GM12878 (cell line): Measurements from ENCODE around the gene MAN2B2. TPM values are rescaled to one million over a fixed set of nuclear protein-coding genes. Genes with fewer than 3 reads are reported as not detected.

Experiments
- ATAC-seq: fragments of 200-7000 bp; cut with Tn5 transposase; 3 replicates; pipeline ENCODE4 v1.9.1; 2020; ENCODE audit warnings: mild to moderate bottlenecking, moderate library complexity
- BruUV-seq: library from RNA; stranded (reverse); fragments of 400-500 nt; replicated peaks from 2 replicates; lab custom pipeline; 2021; lab: Mats Ljungman, UMichigan
- CTCF ChIA-PET: fragments of 300-600 bp; sonication (Branson Sonifier 250); formaldehyde crosslinking; extraction: SDS; loops from one replicate; lab custom pipeline; 2021; ENCODE audit warnings: inconsistent platforms; lab: Yijun Ruan, JAX
- POLR2A ChIA-PET: fragments of 350-600 bp; formaldehyde crosslinking; extraction: SDS; loops from one replicate; lab custom pipeline; 2021; ENCODE audit warnings: inconsistent platforms; lab: Charles Lee
- RAD21 ChIA-PET: fragments of 300-600 bp; sonication (Branson Sonifier 250); formaldehyde crosslinking; loops from one replicate; lab custom pipeline; 2023; ENCODE audit warnings: antibody characterized with exemption; ENCODE audit not compliant: unreplicated experiment; lab: Charles Lee
- SMC1A ChIA-PET: fragments of 300-600 bp; sonication (Branson Sonifier 250); formaldehyde crosslinking; loops from one replicate; lab custom pipeline; 2023; ENCODE audit not compliant: unreplicated experiment, uncharacterized antibody; lab: Charles Lee
- DNase-seq: peaks from one replicate; pipeline ENCODE4 v3.0.0-alpha.2; 2011; ENCODE audit warnings: low read depth, low spot score
- FAIRE-seq: peaks from 3 replicates; lab custom pipeline; 2011; peaks lifted over from hg19 to GRCh38; lab: Jason Lieb, UNC
- H2AFZ ChIP-seq: 2 replicates; pipeline ENCODE4 v1.6.0; 2011; ENCODE audit warnings: low read depth, low read length, control low read depth; ENCODE audit not compliant: control insufficient read depth
- H3K27ac ChIP-seq: 2 replicates; pipeline ENCODE4 v1.5.1; 2011; ENCODE audit warnings: control low read depth; ENCODE audit not compliant: control insufficient read depth, insufficient read depth
- H3K27me3 ChIP-seq, 2 experiments: replicated peaks in 1 of 2; 2 replicates each; pipeline versions ENCODE4 v1.6.0 to v1.6.1; 2011; ENCODE audit warnings: low read length in 1 of 2; ENCODE audit not compliant: control insufficient read depth in 2 of 2, insufficient read depth in 2 of 2
- H3K36me3 ChIP-seq, 2 experiments: 2 replicates each; pipeline ENCODE4 v1.5.1; 2011; ENCODE audit warnings: low read length in 1 of 2; ENCODE audit not compliant: control insufficient read depth in 2 of 2, insufficient read depth in 2 of 2
- H3K4me1 ChIP-seq: 2 replicates; pipeline ENCODE4 v1.6.1; 2011; ENCODE audit warnings: mild to moderate bottlenecking, low read length, moderate library complexity, mixed read lengths; ENCODE audit not compliant: control insufficient read depth, insufficient read depth
- H3K4me2 ChIP-seq: 2 replicates; pipeline ENCODE4 v1.6.0; 2011; ENCODE audit warnings: control low read depth; ENCODE audit not compliant: control insufficient read depth, insufficient read depth
- H3K4me3 ChIP-seq: fragments of 200-600 bp; sonication (generic); 2 replicates; pipeline ENCODE4 v1.5.1; 2016
- H3K79me2 ChIP-seq: 2 replicates; pipeline ENCODE4 v1.6.0; 2011; ENCODE audit warnings: low read length; ENCODE audit not compliant: control insufficient read depth, insufficient read depth
- H3K9ac ChIP-seq: 2 replicates; pipeline ENCODE4 v1.8.0; 2011; ENCODE audit warnings: low read length, control low read depth, mixed read lengths; ENCODE audit not compliant: control insufficient read depth, insufficient read depth
- H3K9me3 ChIP-seq: replicated peaks from 3 replicates; pipeline ENCODE4 v1.5.1; 2011; ENCODE audit warnings: mild to moderate bottlenecking, low read length; ENCODE audit not compliant: control insufficient read depth, insufficient read depth
- H4K20me1 ChIP-seq: 2 replicates; pipeline ENCODE4 v1.6.0; 2011; ENCODE audit not compliant: control insufficient read depth, insufficient read depth
- ASH2L ChIP-seq: fragments of 300-600, 200-600 bp; sonication (generic); IDR thresholded peaks from 2 replicates; pipeline ENCODE4 v1.6.1; 2017; ENCODE audit warnings: low read depth, mild to moderate bottlenecking, borderline replicate concordance
- CBFB ChIP-seq: IDR thresholded peaks from 2 replicates; pipeline ENCODE4 v1.6.1; 2016; ENCODE audit warnings: antibody characterized with exemption, low read depth
- CREM ChIP-seq: IDR thresholded peaks from 2 replicates; pipeline ENCODE4 v1.6.1; 2014; ENCODE audit warnings: antibody characterized with exemption, low read depth
- EED ChIP-seq: sonication (generic); IDR thresholded peaks from 2 replicates; pipeline ENCODE4 v1.6.1; 2016; ENCODE audit warnings: antibody characterized with exemption, low read depth
- JUND ChIP-seq: IDR thresholded peaks from 2 replicates; pipeline ENCODE4 v1.6.1; 2012; ENCODE audit warnings: low read depth, mild to moderate bottlenecking, low read length, improper control_type of control experiment, moderate library complexity
- NR2C1 ChIP-seq: fragments of 450-650 bp; IDR thresholded peaks from 2 replicates; pipeline ENCODE4 v1.6.1; 2017; ENCODE audit warnings: antibody characterized with exemption, mild to moderate bottlenecking, moderate library complexity
- NR2C2 ChIP-seq: IDR thresholded peaks from 2 replicates; pipeline ENCODE4 v1.6.1; 2011; ENCODE audit warnings: borderline replicate concordance, low read depth; ENCODE audit not compliant: control insufficient read depth, insufficient read length
- PRDM15 ChIP-seq: fragments of 450-650 bp; formaldehyde crosslinking; IDR thresholded peaks from 2 replicates; pipeline ENCODE4 v1.4.0; 2020; ENCODE audit warnings: mild to moderate bottlenecking, moderate library complexity
- SPI1 ChIP-seq: IDR thresholded peaks from 2 replicates; pipeline ENCODE4 v1.6.1; 2011; ENCODE audit warnings: low read depth, mild to moderate bottlenecking, low read length, moderate library complexity, borderline replicate concordance; ENCODE audit not compliant: insufficient read depth
- SRF ChIP-seq, 2 experiments: IDR thresholded peaks; 2 replicates each; pipeline ENCODE4 v1.6.1; 2011; ENCODE audit warnings: low read depth in 2 of 2, low read length in 2 of 2, mild to moderate bottlenecking in 1 of 2, moderate library complexity in 1 of 2
- USF1 ChIP-seq: IDR thresholded peaks from 2 replicates; pipeline ENCODE4 v1.6.1; 2011; ENCODE audit warnings: borderline replicate concordance, low read depth, mild to moderate bottlenecking, moderate library complexity, mixed read lengths, low read length; ENCODE audit not compliant: insufficient read depth; ENCODE audit errors: extremely low read length
- WGBS: methylation state at CpG from one replicate; pipeline ENCODE4 v1.1.6; 2016; ENCODE audit warnings: low lambda C conversion rate; ENCODE audit not compliant: insufficient replicate concordance, insufficient coverage; ENCODE audit errors: missing lambda C conversion rate; 5-methylcytosine and 5-hydroxymethylcytosine counted together
- in situ Hi-C: fragments of 300-500 bp; cut with MboI; formaldehyde crosslinking; loops from 9 replicates; pipeline ENCODE4 v1.14.3; 2018; ENCODE audit warnings: mixed read lengths
- intact Hi-C: fragments of 100-400 bp; cut with micrococcal nuclease; formaldehyde crosslinking; loops from one replicate; pipeline ENCODE4 v1.14.2; 2022; ENCODE audit not compliant: unreplicated experiment
- polyA plus RNA-seq, 11 experiments: library from polyadenylated mRNA; depleted of rRNA in 4 of 11; unstranded in 6 of 11; stranded (reverse) in 5 of 11; fragments of >200 nt; fragmentation: Nextera tagmentation in 4 of 11; fragmentation: Illumina TruSeq in 1 of 11; extraction: Ambion mirVana in 4 of 11; extraction: Trizol in 1 of 11; gene quantifications; 1 replicate in 1 of 11; 2 replicates in 10 of 11; pipeline versions ENCODE4 v1.2.1 to v1.2.3, GENCODE V29; 2011 to 2016; ENCODE audit warnings: inconsistent platforms in 2 of 11, missing spikeins in 2 of 11, low read depth in 1 of 11
- total RNA-seq, 4 experiments: library from RNA; depleted of rRNA in 3 of 4; stranded (reverse); fragments of >200 nt in 3 of 4; fragmentation: Illumina TruSeq in 1 of 4; extraction: Trizol in 1 of 4; gene quantifications; 2 replicates each; pipeline versions ENCODE4 v1.2.1 to v1.2.3, GENCODE V29; 2013 to 2021

Gene MAN2B2
- total and polyA plus RNA-seq, 10 of the 15 experiments (the other 5 are each of a cell fraction or from before 2014, with no cell fraction given): 0.47 to 14.5 (median 7.0) TPM

- no peak for TF ChIP-seq USF1
- no peak for TF ChIP-seq SPI1
Measured at GRCh38 chr4:6556263-6556662, 18.7 kb upstream of the MAN2B2 start (continued).

DNA sequence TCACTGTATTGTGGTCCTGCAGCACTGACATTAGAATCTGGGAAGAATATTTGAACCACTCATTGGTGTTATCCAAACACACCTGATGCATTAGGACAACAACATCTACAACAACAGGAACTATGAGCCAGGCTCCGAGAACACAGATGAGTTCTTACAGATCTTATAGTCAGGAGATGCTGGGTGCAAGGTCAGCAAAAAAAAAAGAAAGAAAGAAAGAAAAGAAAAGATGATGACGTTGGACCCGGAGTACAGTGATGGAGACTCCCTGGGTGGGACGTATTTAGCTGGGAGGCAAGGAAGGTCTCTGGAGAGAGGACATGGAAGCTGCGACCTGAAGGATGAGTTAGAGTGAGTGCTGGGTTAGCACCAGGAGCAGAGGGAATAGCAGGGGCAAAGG, 17.8 kb upstream of the MAN2B2 start:
- 10% methylated on average over 5 of the region's 5 CpGs for WGBS
- RAD21 ChIA-PET: no interaction called here

DNA sequence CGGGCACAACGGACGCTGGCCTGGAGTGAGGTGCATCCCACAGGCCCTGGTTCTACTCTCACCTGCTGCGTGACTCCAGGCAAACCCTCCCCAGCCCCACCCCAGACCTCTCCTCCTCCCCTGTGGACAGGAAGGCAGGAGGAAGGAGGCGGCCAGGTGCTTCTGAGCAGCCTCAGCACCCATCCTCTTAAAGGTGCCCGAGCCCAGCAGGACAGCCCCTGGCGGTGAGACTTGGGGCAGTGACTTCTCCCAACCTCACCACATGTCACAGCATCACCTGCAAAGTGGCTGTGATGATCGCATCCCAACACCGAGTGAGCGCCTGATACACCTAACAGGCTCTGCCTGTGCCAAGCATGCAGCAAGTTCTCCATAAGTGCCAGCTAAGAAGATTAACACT, 17.1 kb upstream of the MAN2B2 start:
- no peak for ATAC-seq
- SMC1A ChIA-PET: no interaction called here
- no peaks in the 10 kb centered on the region for H3K4me1 ChIP-seq
- intact Hi-C loops: no loop called here
- no peaks in the 10 kb centered on the region for H4K20me1 ChIP-seq
- no peak overlapping the region for H3K9ac ChIP-seq
- H3K9me3 ChIP-seq: no peaks in the 10 kb centered on the region
- no peaks in the 10 kb centered on the region for H3K79me2 ChIP-seq
- no peak overlapping the region for H3K27ac ChIP-seq
- no peak overlapping the region for H3K4me2 ChIP-seq
- WGBS: 31% methylated on average over 9 of the region's 10 CpGs
- no peak for DNase-seq
- no peaks in the 10 kb centered on the region for H3K36me3 ChIP-seq
- in situ Hi-C loops: no loop called here
- TF ChIP-seq CBFB (no peak), NR2C2 (no peak), EED (no peak), PRDM15 (CRISPR knock-in tag) (no peak), JUND (no peak), NR2C1 (no peak), CREM (no peak), ASH2L (no peak)
- TF ChIP-seq, all 136 proteins: peak for 0
- no peak for FAIRE-seq
- RAD21 ChIA-PET: no interaction called here
- Histone ChIP-seq H3K4me3 (no peak overlapping the region), H3K27me3 (peaks cover 2 to 3% of the 10 kb centered on the region in 2 experiments; a peak in 3 of 4 replicates), H2AFZ (no peak overlapping the region)
- no TSS peak for BruUV-seq
- CTCF ChIA-PET: no interaction called here
- POLR2A ChIA-PET: no interaction called here

More for the DNA sequence above, 17.8 kb upstream of the MAN2B2 start:
- intact Hi-C loops (no loop called here), in situ Hi-C loops (no loop called here)
- no peak overlapping the region for H3K4me3 ChIP-seq
- no peaks in the 10 kb centered on the region for H3K36me3 ChIP-seq
- no peak overlapping the region for H2AFZ ChIP-seq
- no peaks in the 10 kb centered on the region for H4K20me1 ChIP-seq
- DNase-seq (no peak), FAIRE-seq (no peak), ATAC-seq (no peak)
- H3K27ac ChIP-seq: no peak overlapping the region
- no peaks in the 10 kb centered on the region for H3K79me2 ChIP-seq
- no peak for TF ChIP-seq SRF (IDR thresholded peaks at IDR 0.05; ENCODE audit: low read depth in 2 of 2, low read length in 2 of 2)
- H3K27me3 ChIP-seq: peaks cover 2 to 3% of the 10 kb centered on the region in 2 experiments; a peak in 3 of 4 replicates
- H3K4me2 ChIP-seq: no peak overlapping the region
- H3K4me1 ChIP-seq: no peaks in the 10 kb centered on the region
- no peaks in the 10 kb centered on the region; the same call in 2 of the 3 replicates for H3K9me3 ChIP-seq
- POLR2A ChIA-PET: no interaction called here
- CTCF ChIA-PET: no interaction called here
- no TSS peak for BruUV-seq
- H3K9ac ChIP-seq: no peak overlapping the region
- SMC1A ChIA-PET: no interaction called here
